Choroid plexus epithelial cell (primary cell): ENCODE results near the gene MPLKIP.
"Not testable (repeated sequence)": the region's sequence is repeated elsewhere in the genome, so short reads cannot be mapped to it uniquely, and the experiment has no call there.

Source experiments
- DNase-seq: peaks from one replicate; pipeline ENCODE4 v3.0.0-alpha.2; 2010; ENCODE audit warnings: low read depth
- H3K4me3 ChIP-seq: 2 replicates; pipeline ENCODE4 v1.5.1; 2011; ENCODE audit warnings: low read depth, mild to moderate bottlenecking, control low read depth, low read length, moderate library complexity
- CTCF ChIP-seq: conservative IDR thresholded peaks from 2 replicates; pipeline ENCODE4 v1.5.1; 2011; ENCODE audit warnings: low read depth, mild to moderate bottlenecking, control low read depth, inconsistent platforms, low read length, moderate library complexity

Gene MPLKIP

DNA sequence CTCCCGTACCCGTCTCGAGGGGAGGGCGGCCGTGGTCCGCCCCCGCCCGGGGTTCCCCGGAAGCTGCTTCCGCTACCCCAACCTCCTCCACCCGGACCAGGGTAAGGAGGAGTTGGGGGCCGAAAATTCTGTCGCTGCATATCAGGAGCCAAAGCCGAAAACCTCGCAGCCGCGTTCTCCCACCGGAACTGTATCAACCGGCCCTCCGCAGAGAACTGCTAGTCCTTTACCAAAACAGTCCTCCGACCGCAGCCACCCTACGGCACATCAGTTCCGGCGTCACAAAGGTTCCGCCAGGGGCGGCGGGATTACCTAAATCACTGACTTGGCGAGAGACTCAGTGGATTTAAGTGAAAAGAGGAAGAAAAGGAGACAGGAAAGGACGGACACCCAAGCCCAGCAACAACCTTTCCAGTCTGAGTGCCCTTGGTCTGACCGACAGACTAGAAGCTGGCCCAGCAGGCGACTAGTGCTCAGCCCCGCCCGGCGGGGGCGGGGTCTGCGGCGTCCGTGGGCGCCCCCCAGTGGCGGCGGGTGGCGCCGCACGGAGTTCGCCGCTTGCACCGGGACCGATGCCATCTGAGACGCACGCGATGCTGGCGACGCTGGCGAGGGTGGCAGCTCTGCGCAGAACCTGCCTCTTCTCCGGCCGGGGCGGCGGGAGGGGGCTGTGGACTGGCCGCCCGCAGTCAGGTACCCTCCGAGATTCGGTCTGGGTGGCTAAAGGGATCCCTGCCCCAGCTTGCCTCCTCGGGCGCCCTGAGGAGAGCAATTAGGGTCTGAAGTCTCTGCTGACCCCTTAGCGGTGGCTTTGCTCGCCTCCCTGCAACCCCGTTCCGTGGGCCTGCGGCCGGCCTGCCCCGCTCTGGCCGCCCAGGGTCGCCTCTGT is at the start of gene MPLKIP, which contains the start of gene SUGCT:
Gene MPLKIP, minus strand, starts transcription at position 195 of the 889 bp plus-strand sequence. Its CDS starts 55 bp downstream, at position 140.
Gene SUGCT, plus strand, starts transcription at position 578 of the 889 bp plus-strand sequence.
- peak; percentile 58 for TF ChIP-seq CTCF
- H3K4me3 ChIP-seq: peak within 1 kb of the TSS; percentile 93
- DNase-seq: peak; percentile 92

DNA sequence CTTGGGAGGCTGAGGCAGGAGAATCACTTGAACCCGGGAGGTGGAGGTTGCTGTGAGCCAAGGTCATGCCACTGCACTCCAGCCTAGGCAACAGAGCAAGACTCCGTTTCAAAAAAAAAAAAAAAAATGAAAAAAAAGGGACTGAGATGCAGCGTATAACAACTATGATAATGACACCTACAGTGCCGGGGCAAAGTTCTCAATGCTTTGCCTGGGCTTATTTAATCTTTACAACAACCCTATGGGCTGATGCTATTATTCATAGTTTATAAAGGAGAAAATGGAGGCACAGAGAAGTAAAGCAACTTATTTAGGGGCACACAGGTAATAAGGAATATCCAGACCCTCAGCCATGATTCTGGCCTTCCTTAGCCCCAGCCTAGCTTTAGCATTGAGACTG is 48.0 kb upstream of the MPLKIP start:
- H3K4me3 ChIP-seq: no peak overlapping the region
- DNase-seq: no peak
- TF ChIP-seq CTCF: no peak

DNA sequence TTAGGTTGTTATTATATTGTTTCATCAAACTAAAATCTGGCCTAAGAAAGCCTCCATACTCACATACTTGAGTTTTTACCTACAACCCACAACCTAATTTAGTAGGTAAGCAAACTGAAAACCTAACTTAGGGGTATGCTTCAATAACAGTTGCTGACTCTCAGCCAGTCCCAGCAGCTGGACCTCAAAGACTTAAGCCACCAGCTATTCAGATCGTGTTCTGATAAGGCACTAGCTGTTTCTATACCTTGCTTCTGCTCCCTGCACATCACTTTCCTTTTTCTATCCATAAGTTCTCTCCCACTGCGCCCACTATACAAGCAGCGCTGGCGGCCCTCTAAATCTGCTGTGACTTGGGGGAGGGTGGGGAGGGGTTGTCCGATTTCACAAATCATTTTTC is 42.6 kb upstream of the MPLKIP start:
- DNase-seq: no peak
- TF ChIP-seq CTCF: no peak
- no peak overlapping the region for H3K4me3 ChIP-seq

GRCh38 chr7:40175725-40176510 is 41.5 kb upstream of the MPLKIP start:
- no peak for TF ChIP-seq CTCF
- H3K4me3 ChIP-seq: no peak overlapping the region
- DNase-seq: peak; percentile 79

GRCh38 chr7:40175256-40175655 is 40.8 kb upstream of the MPLKIP start:
- DNase-seq, H3K4me3 ChIP-seq: not testable (repeated sequence)

GRCh38 chr7:40173121-40173520 is 38.7 kb upstream of the MPLKIP start:
- DNase-seq, H3K4me3 ChIP-seq: not testable (repeated sequence)

DNA sequence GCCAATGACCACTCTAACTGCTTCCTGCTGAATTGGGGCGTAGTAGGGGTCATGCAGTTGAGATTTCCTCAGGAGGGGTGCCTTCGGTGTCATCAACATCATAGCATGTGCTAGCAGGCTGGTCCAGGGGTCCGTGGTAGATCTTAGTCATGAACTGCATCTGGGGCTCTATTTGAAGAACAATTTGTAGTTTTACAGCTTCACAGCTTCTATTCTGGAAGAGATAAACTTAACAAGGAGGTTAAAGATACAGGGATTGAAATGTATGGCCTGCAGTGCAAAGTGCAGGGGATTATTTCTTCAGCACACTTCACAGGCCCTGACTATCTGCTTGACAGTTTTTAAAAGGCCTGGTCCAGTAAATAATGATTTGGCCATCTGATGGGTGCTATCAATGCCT is 33.8 kb upstream of the MPLKIP start:
- not testable (repeated sequence) for H3K4me3 ChIP-seq, DNase-seq

- H3K4me3 ChIP-seq: no peak overlapping the region
- TF ChIP-seq CTCF: no peak
- DNase-seq: no peak
Observed at GRCh38 chr7:40167291-40167690, 32.9 kb upstream of the MPLKIP start.
